ENCODE results near the gene GOLGA8R. TPM values are rescaled to one million over a fixed set of nuclear protein-coding genes. Genes with fewer than 3 reads are reported as not detected.
"Not testable (repeated sequence)": the region's sequence is repeated elsewhere in the genome, so short reads cannot be mapped to it uniquely, and the experiment has no call there.

Gene GOLGA8R
- total and polyA plus RNA-seq, 4 donors: 2.8 to 8.1 (median 4.6) TPM

- H3K27me3 ChIP-seq (ENCODE audit: control insufficient read depth, insufficient read depth, low read length); DNase-seq (ENCODE audit: low read depth in 4 of 6, low spot score in 6 of 6); H3K4me3 ChIP-seq (ENCODE audit: low read depth, low read length); H3K9me3 ChIP-seq (ENCODE audit: control insufficient read depth, insufficient read depth, low read length); H3K4me1 ChIP-seq (ENCODE audit: control insufficient read depth, insufficient read depth, low read length); H3K36me3 ChIP-seq (ENCODE audit: control insufficient read depth, insufficient read depth, low read length); H3K27ac ChIP-seq (ENCODE audit: low read depth, low read length): not testable (repeated sequence)
- WGBS (ENCODE audit: insufficient coverage): no CpG with 5 or more reads among the region's 74 CpGs
Observed at GRCh38 chr15:30392766-30393663, 21.0 kb downstream of the GOLGA8R start, which contains the start of gene CHRFAM7A. Gene CHRFAM7A (minus strand): TSS chr15:30393540. CDS start chr15:30383351, 10,189 bp downstream.

- not testable (repeated sequence) for H3K9me3 ChIP-seq (ENCODE audit: control insufficient read depth, insufficient read depth, low read length); H3K36me3 ChIP-seq (ENCODE audit: control insufficient read depth, insufficient read depth, low read length); H3K27ac ChIP-seq (ENCODE audit: low read depth, low read length); H3K4me1 ChIP-seq (ENCODE audit: control insufficient read depth, insufficient read depth, low read length); H3K4me3 ChIP-seq (ENCODE audit: low read depth, low read length); H3K27me3 ChIP-seq (ENCODE audit: control insufficient read depth, insufficient read depth, low read length); DNase-seq (ENCODE audit: low read depth in 4 of 6, low spot score in 6 of 6)
- WGBS (ENCODE audit: insufficient coverage): no CpG with 5 or more reads among the region's 6 CpGs
Observed at GRCh38 chr15:30386318-30386887, 27.7 kb downstream of the GOLGA8R start.

- no CpG with 5 or more reads among the region's 5 CpGs for WGBS (ENCODE audit: insufficient coverage)
- H3K4me3 ChIP-seq (ENCODE audit: low read depth, low read length); H3K36me3 ChIP-seq (ENCODE audit: control insufficient read depth, insufficient read depth, low read length); H3K27me3 ChIP-seq (ENCODE audit: control insufficient read depth, insufficient read depth, low read length); H3K9me3 ChIP-seq (ENCODE audit: control insufficient read depth, insufficient read depth, low read length); H3K4me1 ChIP-seq (ENCODE audit: control insufficient read depth, insufficient read depth, low read length); H3K27ac ChIP-seq (ENCODE audit: low read depth, low read length); DNase-seq (ENCODE audit: low read depth in 4 of 6, low spot score in 6 of 6): not testable (repeated sequence)
Observed at GRCh38 chr15:30377082-30377413, 37.0 kb downstream of the GOLGA8R start.

- H3K27ac ChIP-seq (ENCODE audit: low read depth, low read length); H3K9me3 ChIP-seq (ENCODE audit: control insufficient read depth, insufficient read depth, low read length): not testable (repeated sequence)
- WGBS (ENCODE audit: insufficient coverage): no CpG with 5 or more reads among the region's 17 CpGs
Observed at GRCh38 chr15:30376375-30377081, 37.5 kb downstream of the GOLGA8R start.

GRCh38 chr15:30375872-30376271 is 38.2 kb downstream of the GOLGA8R start:
- 20% methylated on average over 2 of the region's 4 CpGs for WGBS (ENCODE audit: insufficient coverage)
- H3K4me3 ChIP-seq (ENCODE audit: low read depth, low read length): not testable (repeated sequence)

More at GRCh38 chr15:30376375-30377081, 37.5 kb downstream of the GOLGA8R start:
- H3K36me3 ChIP-seq (ENCODE audit: control insufficient read depth, insufficient read depth, low read length); H3K4me1 ChIP-seq (ENCODE audit: control insufficient read depth, insufficient read depth, low read length); H3K4me3 ChIP-seq (ENCODE audit: low read depth, low read length); DNase-seq (ENCODE audit: low read depth in 4 of 6, low spot score in 6 of 6); H3K27me3 ChIP-seq (ENCODE audit: control insufficient read depth, insufficient read depth, low read length): not testable (repeated sequence)

GRCh38 chr15:30374862-30375261 is 39.2 kb downstream of the GOLGA8R start:
- no CpG with 5 or more reads among the region's 10 CpGs for WGBS (ENCODE audit: insufficient coverage)
- H3K9me3 ChIP-seq (ENCODE audit: control insufficient read depth, insufficient read depth, low read length); H3K27ac ChIP-seq (ENCODE audit: low read depth, low read length); DNase-seq (ENCODE audit: low read depth in 4 of 6, low spot score in 6 of 6); H3K27me3 ChIP-seq (ENCODE audit: control insufficient read depth, insufficient read depth, low read length); H3K4me1 ChIP-seq (ENCODE audit: control insufficient read depth, insufficient read depth, low read length); H3K36me3 ChIP-seq (ENCODE audit: control insufficient read depth, insufficient read depth, low read length); H3K4me3 ChIP-seq (ENCODE audit: low read depth, low read length): not testable (repeated sequence)

More at GRCh38 chr15:30375872-30376271, 38.2 kb downstream of the GOLGA8R start:
- not testable (repeated sequence) for H3K36me3 ChIP-seq (ENCODE audit: control insufficient read depth, insufficient read depth, low read length); H3K4me1 ChIP-seq (ENCODE audit: control insufficient read depth, insufficient read depth, low read length); DNase-seq (ENCODE audit: low read depth in 4 of 6, low spot score in 6 of 6); H3K27me3 ChIP-seq (ENCODE audit: control insufficient read depth, insufficient read depth, low read length); H3K9me3 ChIP-seq (ENCODE audit: control insufficient read depth, insufficient read depth, low read length); H3K27ac ChIP-seq (ENCODE audit: low read depth, low read length)

GRCh38 chr15:30368271-30368670 is 45.8 kb downstream of the GOLGA8R start:
- H3K27me3 ChIP-seq (ENCODE audit: control insufficient read depth, insufficient read depth, low read length); H3K4me1 ChIP-seq (ENCODE audit: control insufficient read depth, insufficient read depth, low read length); H3K27ac ChIP-seq (ENCODE audit: low read depth, low read length); H3K4me3 ChIP-seq (ENCODE audit: low read depth, low read length); H3K9me3 ChIP-seq (ENCODE audit: control insufficient read depth, insufficient read depth, low read length); H3K36me3 ChIP-seq (ENCODE audit: control insufficient read depth, insufficient read depth, low read length); DNase-seq (ENCODE audit: low read depth in 4 of 6, low spot score in 6 of 6): not testable (repeated sequence)
- WGBS (ENCODE audit: insufficient coverage): no CpG with 5 or more reads among the region's 3 CpGs

GRCh38 chr15:30367246-30367645 is 46.8 kb downstream of the GOLGA8R start:
- not testable (repeated sequence) for H3K9me3 ChIP-seq (ENCODE audit: control insufficient read depth, insufficient read depth, low read length)

GRCh38 chr15:30361404-30361803 is 52.7 kb downstream of the GOLGA8R start:
- WGBS (ENCODE audit: insufficient coverage): no CpG with 5 or more reads among the region's 5 CpGs
- not testable (repeated sequence) for H3K27ac ChIP-seq (ENCODE audit: low read depth, low read length); DNase-seq (ENCODE audit: low read depth in 4 of 6, low spot score in 6 of 6); H3K9me3 ChIP-seq (ENCODE audit: control insufficient read depth, insufficient read depth, low read length); H3K4me3 ChIP-seq (ENCODE audit: low read depth, low read length); H3K27me3 ChIP-seq (ENCODE audit: control insufficient read depth, insufficient read depth, low read length); H3K36me3 ChIP-seq (ENCODE audit: control insufficient read depth, insufficient read depth, low read length); H3K4me1 ChIP-seq (ENCODE audit: control insufficient read depth, insufficient read depth, low read length)

More at GRCh38 chr15:30367246-30367645, 46.8 kb downstream of the GOLGA8R start:
- H3K4me1 ChIP-seq (ENCODE audit: control insufficient read depth, insufficient read depth, low read length); DNase-seq (ENCODE audit: low read depth in 4 of 6, low spot score in 6 of 6); H3K27me3 ChIP-seq (ENCODE audit: control insufficient read depth, insufficient read depth, low read length); H3K27ac ChIP-seq (ENCODE audit: low read depth, low read length); H3K4me3 ChIP-seq (ENCODE audit: low read depth, low read length); H3K36me3 ChIP-seq (ENCODE audit: control insufficient read depth, insufficient read depth, low read length): not testable (repeated sequence)
- 95% methylated on average over 4 of the region's 17 CpGs for WGBS (ENCODE audit: insufficient coverage)
